Myocyte (in vitro differentiated cells): ENCODE data around the gene SBK2. TPM values are rescaled to one million over a fixed set of nuclear protein-coding genes. Genes with fewer than 3 reads are reported as not detected.

Experiments
- DNase-seq: peaks from one replicate; pipeline ENCODE4 v3.0.0-alpha.2; 2012; ENCODE audit warnings: low read depth
- total RNA-seq: library from RNA; depleted of rRNA; stranded (reverse); fragments of >200 nt; gene quantifications from 2 replicates; pipeline ENCODE4 v1.2.3, GENCODE V29; 2014

SBK2 gene
- total RNA-seq, 1 donor from 2014 or later: 39.9 TPM

GRCh38 chr19:55559684-55560083 lies 22.8 kb upstream of the SBK2 start:
- no peak for DNase-seq

DNA sequence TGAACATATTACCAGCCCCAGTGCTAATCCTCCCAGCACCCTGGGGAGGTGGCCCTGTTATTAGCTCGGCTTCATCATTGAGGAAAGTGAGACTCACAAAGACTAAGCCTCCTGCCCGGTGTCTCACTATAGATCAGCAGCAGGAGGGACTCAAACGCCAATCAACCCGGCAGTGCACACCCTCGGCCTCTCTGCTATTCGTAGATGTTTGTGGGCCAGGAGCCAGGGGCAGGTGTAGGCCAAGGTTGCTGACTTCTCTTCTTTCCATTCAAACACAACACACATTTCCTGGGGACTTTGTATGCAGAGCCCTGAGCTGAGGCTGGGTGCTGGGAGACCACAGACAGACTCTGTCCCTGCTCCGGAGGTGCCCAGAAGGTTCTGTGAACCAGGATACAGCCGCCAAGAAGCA lies 17.8 kb upstream of the SBK2 start:
- DNase-seq: no peak

- no peak for DNase-seq
Observed at GRCh38 chr19:55554302-55554701, 17.4 kb upstream of the SBK2 start.

GRCh38 chr19:55553217-55554182 lies 16.6 kb upstream of the SBK2 start:
- DNase-seq: no peak

- peak; percentile 54 for DNase-seq
Observed at GRCh38 chr19:55552620-55553019, 15.7 kb upstream of the SBK2 start.

GRCh38 chr19:55552206-55552605 lies 15.3 kb upstream of the SBK2 start:
- DNase-seq: no peak

DNA sequence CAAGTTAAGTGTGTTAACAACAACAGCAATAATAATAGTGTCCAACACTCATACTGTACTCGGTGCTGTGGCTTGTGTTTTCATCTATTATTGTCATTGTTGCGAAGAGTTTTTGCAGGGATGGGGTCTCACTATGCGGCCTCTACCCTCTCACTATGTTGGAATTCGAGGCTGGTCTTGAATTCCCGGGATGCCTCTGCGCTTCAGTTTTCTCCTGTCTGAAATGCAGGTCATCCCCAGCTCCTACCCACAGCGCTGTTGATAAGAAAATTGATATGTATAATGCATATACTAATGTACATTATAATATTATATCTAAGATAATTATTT lies 13.4 kb upstream of the SBK2 start:
- DNase-seq: no peak

- peak; percentile 81 for DNase-seq
Observed at GRCh38 chr19:55549500-55550320, 12.8 kb upstream of the SBK2 start.

GRCh38 chr19:55546822-55547614 lies 10.1 kb upstream of the SBK2 start:
- DNase-seq: peak; percentile 61

DNA sequence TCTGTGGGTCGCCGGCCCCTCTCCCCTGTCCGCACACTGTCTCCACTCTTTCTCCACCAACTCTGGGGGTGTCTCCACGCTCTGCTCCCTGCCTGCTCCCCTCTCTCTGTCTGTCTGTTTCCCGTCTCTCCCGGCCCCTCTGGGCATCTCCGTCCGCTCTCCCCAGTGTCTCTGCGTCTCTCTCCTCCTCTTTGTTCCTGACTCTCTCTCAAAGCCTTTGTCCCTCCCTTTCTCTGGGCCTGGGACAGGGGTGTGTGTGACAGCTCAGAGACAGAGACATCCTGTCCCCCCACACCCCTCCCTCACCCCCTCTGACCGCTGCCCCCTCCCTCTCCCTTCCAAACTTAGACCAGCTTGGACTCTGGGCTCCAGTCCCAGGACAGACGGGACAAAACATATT lies 9.1 kb upstream of the SBK2 start:
- peak; percentile 61 for DNase-seq

- no peak for DNase-seq
Observed at GRCh38 chr19:55545443-55545842, 8.5 kb upstream of the SBK2 start, which contains the start of gene SBK3. Gene SBK3 (minus strand): TSS chr19:55545543. CDS start chr19:55545543, 0 bp downstream.

DNA sequence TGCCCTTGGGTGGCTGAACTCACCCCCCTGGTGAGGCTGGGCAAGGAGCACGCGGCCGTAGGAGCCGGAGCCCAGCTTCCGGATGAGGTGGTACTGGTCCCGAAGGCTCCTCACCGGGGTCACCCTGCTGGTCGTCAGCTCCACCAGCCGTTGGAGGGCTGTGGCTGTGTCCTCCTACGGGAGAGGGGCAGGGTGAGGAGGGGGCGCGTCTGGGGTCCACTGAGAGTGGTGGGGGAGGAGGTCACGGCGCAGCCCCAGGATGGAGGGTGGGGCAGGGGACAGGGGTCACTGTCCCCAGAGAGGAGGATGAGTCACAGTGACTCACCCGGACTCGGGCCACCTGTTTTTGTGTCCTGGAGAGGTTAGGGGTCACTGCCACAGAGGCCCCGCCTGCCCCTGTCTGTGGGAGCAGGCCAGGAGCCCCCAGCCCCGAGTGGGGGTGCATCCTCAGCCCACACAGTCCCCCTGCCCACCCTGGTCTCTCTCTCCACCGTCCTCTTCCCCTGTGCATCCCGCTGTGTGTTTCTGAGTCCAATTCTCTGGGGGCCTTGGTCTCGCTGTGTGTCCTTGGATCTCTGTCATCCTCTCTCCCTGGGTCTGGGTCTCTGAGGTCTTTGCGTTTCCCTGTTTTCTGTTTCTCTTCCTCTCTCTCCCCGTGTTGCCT lies 8.0 kb upstream of the SBK2 start:
- DNase-seq: peak; percentile 58

GRCh38 chr19:55544014-55544413 lies 7.1 kb upstream of the SBK2 start:
- no peak for DNase-seq

DNA sequence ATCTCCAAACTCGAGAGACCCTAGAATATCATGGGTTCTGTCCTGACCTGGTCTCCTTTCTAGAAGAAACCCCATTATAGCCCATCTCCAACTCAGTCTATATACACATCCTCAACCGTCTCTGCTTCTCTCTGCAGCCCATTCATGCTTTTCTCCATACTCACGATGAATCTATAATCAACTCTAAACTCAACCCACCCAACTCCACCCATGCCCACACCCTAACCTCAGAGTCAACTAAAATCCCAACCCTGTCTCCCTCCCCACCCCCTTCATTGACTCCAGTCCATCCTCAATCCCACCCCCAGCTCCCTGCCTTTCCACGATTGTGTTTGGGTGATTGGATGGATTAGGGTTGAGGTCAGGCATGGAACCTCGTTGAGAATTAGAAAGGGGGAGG lies 6.6 kb upstream of the SBK2 start:
- DNase-seq: no peak

DNA sequence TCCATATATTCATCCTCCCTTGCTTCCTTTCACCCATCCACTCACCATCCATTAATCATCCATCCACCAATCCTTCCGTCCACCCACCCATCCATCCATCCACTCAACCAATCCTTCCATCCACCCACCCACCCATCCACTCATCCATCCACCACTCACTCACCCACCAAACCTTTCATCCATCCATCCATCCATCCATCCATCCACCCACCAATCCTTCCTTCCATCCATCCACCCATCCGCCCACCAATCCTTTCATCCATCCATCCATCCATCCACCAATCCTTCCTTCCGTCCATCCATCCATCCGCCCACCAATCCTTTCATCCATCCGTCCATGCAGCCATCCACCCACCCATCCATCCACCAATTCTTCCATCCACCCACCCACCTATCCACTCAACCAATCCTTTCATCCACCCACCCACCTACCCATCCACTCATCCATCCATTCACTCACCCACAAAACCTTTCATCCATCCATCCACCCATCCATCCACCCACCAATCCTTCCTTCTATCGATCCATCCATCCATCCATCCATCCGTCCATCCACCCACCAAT lies 5.4 kb upstream of the SBK2 start:
- no peak for DNase-seq

GRCh38 chr19:55541091-55541490 lies 4.2 kb upstream of the SBK2 start:
- no peak for DNase-seq

- peak; percentile 87 for DNase-seq
Observed at GRCh38 chr19:55540619-55541018, 3.7 kb upstream of the SBK2 start.

- DNase-seq: no peak
Observed at GRCh38 chr19:55539090-55539984, 2.4 kb upstream of the SBK2 start.

DNA sequence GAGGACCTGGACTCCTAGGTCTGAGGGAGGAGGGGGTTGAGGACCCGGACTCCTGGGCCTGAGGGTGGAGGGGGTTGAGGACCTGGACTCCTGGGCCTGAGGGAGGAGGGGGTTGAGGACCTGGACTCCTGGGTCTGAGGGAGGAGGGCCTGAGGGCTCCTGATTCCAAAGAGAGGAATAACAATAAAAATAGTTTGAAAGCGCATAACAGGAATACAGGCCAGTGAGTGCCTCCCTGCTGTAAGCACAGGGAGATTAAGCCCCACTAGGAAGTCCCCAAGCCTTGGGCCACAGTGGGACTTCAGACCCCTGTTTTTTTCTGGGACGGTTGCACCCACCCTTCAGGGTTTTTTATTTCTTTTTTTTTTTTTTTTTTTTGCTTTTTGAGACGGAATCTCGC lies 1.2 kb upstream of the SBK2 start:
- DNase-seq: no peak

- DNase-seq: peak; percentile 95
Observed at GRCh38 chr19:55537741-55538111, 793 bp upstream of the SBK2 start.
